Measurements from ENCODE around the gene TRPM4. TPM values are rescaled to one million over a fixed set of nuclear protein-coding genes. Genes with fewer than 3 reads are reported as not detected.

The TRPM4 gene
- total and polyA plus RNA-seq, 4 donors: 8.1 to 31.2 (median 13.2) TPM

- 1% methylated on average over 66 of the region's 66 CpGs for WGBS
- H3K9ac ChIP-seq (ENCODE audit: low read depth in 1 of 2, low read length in 2 of 2): peak within 1 kb of the TSS in 1 of 2 donors; percentile 27
- peak within 1 kb of the TSS; percentile 39 to 57 for H3K27ac ChIP-seq (ENCODE audit: low read depth in 1 of 2, low read length in 2 of 2)
- no peaks in the 10 kb centered on the region for H3K27me3 ChIP-seq (ENCODE audit: control insufficient read depth in 4 of 4, insufficient read depth in 4 of 4, low read length in 3 of 4)
- no peaks in the 10 kb centered on the region for H3K9me3 ChIP-seq (ENCODE audit: control insufficient read depth in 4 of 4, low read length in 3 of 4)
- peak; percentile 81 for DNase-seq (ENCODE audit: low spot score)
- H3K4me3 ChIP-seq (ENCODE audit: low read depth in 1 of 3, low read length in 3 of 3): peak within 1 kb of the TSS; percentile 49 to 95 (median 71)
- peaks cover 0 to 3% (median under 1%) of the 10 kb centered on the region in 4 donors for H3K36me3 ChIP-seq (ENCODE audit: control insufficient read depth in 4 of 4, insufficient read depth in 3 of 4, low read depth in 1 of 4, low read length in 3 of 4)
- TF ChIP-seq JUND (IDR thresholded peaks at IDR 0.05): no peak
- TF ChIP-seq CTCF (IDR thresholded peaks at IDR 0.05; ENCODE audit: low read depth, low read length, missing input control): peak; percentile 43
- peaks cover 7 to 30% (median 21%) of the 10 kb centered on the region in 4 donors for H3K4me1 ChIP-seq (ENCODE audit: control insufficient read depth in 4 of 4, insufficient read depth in 4 of 4, low read length in 3 of 4)
These were observed 43.6 kb upstream of the TRPM4 start, which contains the start of gene LIN7B for GRCh38 chr19:49113762-49114629. TSS of gene LIN7B (plus strand) at chr19:49114370. CDS start at chr19:49114405, 35 bp downstream.

GRCh38 chr19:49114630-49115363 lies 42.8 kb upstream of the TRPM4 start:
- 13% methylated on average over 68 of the region's 68 CpGs for WGBS
- peak; percentile 59 for DNase-seq (ENCODE audit: low spot score)
- Histone ChIP-seq H3K4me1 (ENCODE audit: control insufficient read depth in 4 of 4, insufficient read depth in 4 of 4, low read length in 3 of 4) (peaks cover 10 to 35% (median 26%) of the 10 kb centered on the region in 4 donors), H3K9me3 (ENCODE audit: control insufficient read depth in 4 of 4, low read length in 3 of 4) (no peaks in the 10 kb centered on the region), H3K27me3 (ENCODE audit: control insufficient read depth in 4 of 4, insufficient read depth in 4 of 4, low read length in 3 of 4) (no peaks in the 10 kb centered on the region), H3K36me3 (ENCODE audit: control insufficient read depth in 4 of 4, insufficient read depth in 3 of 4, low read depth in 1 of 4, low read length in 3 of 4) (no peaks in the 10 kb centered on the region), H3K4me3 (ENCODE audit: low read depth in 1 of 3, low read length in 3 of 3) (peak overlapping the region; percentile 49 to 95 (median 71)), H3K27ac (ENCODE audit: low read depth in 1 of 2, low read length in 2 of 2) (peak overlapping the region; percentile 39 to 57), H3K9ac (ENCODE audit: low read depth in 1 of 2, low read length in 2 of 2) (peak overlapping the region in 1 of 2 donors; percentile 27)
- TF ChIP-seq TAF1 (conservative IDR thresholded peaks at IDR 0.05) (no peak), RAD21 (IDR thresholded peaks at IDR 0.05) (no peak), CTCF (IDR thresholded peaks at IDR 0.05; ENCODE audit: low read depth, low read length, missing input control) (no peak), MAX (IDR thresholded peaks at IDR 0.05) (no peak), ATF3 (IDR thresholded peaks at IDR 0.05) (no peak), HNF4A (conservative IDR thresholded peaks at IDR 0.05) (no peak), REST (IDR thresholded peaks at IDR 0.05) (no peak)

Measured in liver (tissue), 9 donors.